Erythroblast (primary cell): ENCODE results near the gene SVEP1.

ENCODE experiments used
- GATA1 ChIP-seq: IDR thresholded peaks from 2 replicates; pipeline ENCODE4 v1.6.1; 2011; ENCODE audit warnings: low read depth, mild to moderate bottlenecking, control low read depth, low read length, moderate library complexity
- POLR2A ChIP-seq: IDR thresholded peaks from 2 replicates; pipeline ENCODE4 v1.6.1; 2011; ENCODE audit warnings: mild to moderate bottlenecking, low read length

DNA sequence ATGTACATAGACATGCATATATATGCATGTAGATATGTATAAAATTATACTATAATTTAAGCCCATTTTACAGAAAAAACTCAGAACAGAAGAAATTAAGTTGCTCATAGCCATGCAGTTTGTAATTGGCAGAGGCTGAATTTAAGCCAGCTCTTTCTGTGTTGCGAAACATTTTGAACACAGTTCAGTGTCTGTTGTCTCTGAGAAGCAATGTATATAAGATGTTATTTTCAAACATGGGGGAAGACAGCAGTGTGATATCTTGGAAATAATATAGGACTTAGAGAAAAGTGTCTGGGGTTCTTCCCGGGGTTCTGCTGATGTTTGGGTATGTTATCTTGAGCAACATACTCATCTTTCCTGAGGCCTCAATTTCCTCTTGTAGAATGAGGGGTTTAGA is 37.6 kb downstream of the SVEP1 start:
- no peak for TF ChIP-seq POLR2A
- no peak for TF ChIP-seq GATA1
